Endodermal cell (in vitro differentiated cells): Measurements from ENCODE around the gene WNT9B. TPM values are rescaled to one million over a fixed set of nuclear protein-coding genes. Genes with fewer than 3 reads are reported as not detected.
A peak's percentile ranks its signal among the peaks of the same experiment; 100 is the strongest.
"Not testable (repeated sequence)": the region's sequence is repeated elsewhere in the genome, so short reads cannot be mapped to it uniquely, and the experiment has no call there.

Experiments used
- DNase-seq: peaks from one replicate; pipeline ENCODE4 v3.0.0-alpha.2; 2017
- H3K27ac ChIP-seq: 2 replicates; pipeline ENCODE4 v1.5.1; 2013; ENCODE audit warnings: mild to moderate bottlenecking, low read depth, low read length, moderate library complexity
- H3K27me3 ChIP-seq: 2 replicates; pipeline ENCODE4 v1.6.1; 2013; ENCODE audit warnings: mild to moderate bottlenecking, low read length, moderate library complexity; ENCODE audit not compliant: insufficient read depth, control insufficient read depth, poor library complexity, severe bottlenecking
- H3K36me3 ChIP-seq: 2 replicates; pipeline ENCODE4 v1.7.0; 2013; ENCODE audit warnings: mild to moderate bottlenecking, low read length, moderate library complexity; ENCODE audit not compliant: control insufficient read depth, insufficient read depth
- H3K4me1 ChIP-seq: one replicate; pipeline ENCODE4 v1.7.0; 2013; ENCODE audit warnings: low read length; ENCODE audit not compliant: control insufficient read depth, insufficient read depth
- H3K4me3 ChIP-seq: 2 replicates; pipeline ENCODE4 v1.5.1; 2013; ENCODE audit warnings: mild to moderate bottlenecking, low read length, moderate library complexity
- H3K9ac ChIP-seq: 2 replicates; pipeline ENCODE4 v1.6.1; 2013; ENCODE audit warnings: mild to moderate bottlenecking, low read length, moderate library complexity; ENCODE audit not compliant: poor library complexity, severe bottlenecking; ENCODE audit errors: extremely low read depth
- H3K9me3 ChIP-seq: 2 replicates; pipeline ENCODE4 v1.6.1; 2013; ENCODE audit warnings: mild to moderate bottlenecking, low read length, moderate library complexity; ENCODE audit not compliant: control insufficient read depth
- H3K27ac Mint-ChIP-seq: 2 replicates; pipeline ENCODE4 v1.8.0; 2020; ENCODE audit warnings: mixed read lengths
- H3K27me3 Mint-ChIP-seq: 2 replicates; pipeline ENCODE4 v1.8.0; 2021; ENCODE audit warnings: mild to moderate bottlenecking, mixed read lengths; ENCODE audit not compliant: insufficient read depth
- H3K36me3 Mint-ChIP-seq: 2 replicates; pipeline ENCODE4 v1.8.0; 2020; ENCODE audit warnings: low read depth, mixed read lengths
- H3K4me1 Mint-ChIP-seq: 2 replicates; pipeline ENCODE4 v1.8.0; 2020; ENCODE audit warnings: mixed read lengths
- H3K4me3 Mint-ChIP-seq: 2 replicates; pipeline ENCODE4 v1.8.0; 2020; ENCODE audit warnings: mild to moderate bottlenecking, moderate library complexity, mixed read lengths
- H3K9me3 Mint-ChIP-seq: 2 replicates; pipeline ENCODE4 v1.8.0; 2020; ENCODE audit warnings: mild to moderate bottlenecking, mixed read lengths
- CTCF ChIP-seq: fragments of 200-600 bp; sonication (generic); conservative IDR thresholded peaks from 2 replicates; pipeline ENCODE4 v1.5.0; 2021; ENCODE audit warnings: antibody characterized with exemption, mild to moderate bottlenecking
- WGBS, 2 experiments: methylation state at CpG; one replicate each; pipeline versions ENCODE4 v1.1.5 to v1.1.7; 2013; ENCODE audit warnings: missing lambda C conversion rate in 2 of 2, mixed read lengths in 1 of 2; ENCODE audit not compliant: insufficient coverage in 1 of 2, insufficient read length in 1 of 2; 5-methylcytosine and 5-hydroxymethylcytosine counted together
- total RNA-seq, 2 donors: library from RNA; stranded (reverse); fragmentation: NEBNext Ultra II Directional in 1 of 2; extraction: Animal tissue kit (Norgen Biotek cat#: 25700) in 1 of 2; gene quantifications; 2 replicates in 1 of 2; 3 replicates in 1 of 2; pipeline ENCODE4 v1.2.1, GENCODE V29; 2021

The WNT9B gene
- total RNA-seq, 2 donors from 2014 or later: 0.33 TPM; not detected in 1

- Mint-ChIP-seq H3K27me3 (peaks cover 19% of the 10 kb centered on the region), H3K9me3 (peaks cover 6% of the 10 kb centered on the region), H3K4me1 (peaks cover 27% of the 10 kb centered on the region)
These were observed 14.9 kb upstream of the WNT9B start for GRCh38 chr17:46836500-46836899.

GRCh38 chr17:46837521-46837920, 13.9 kb upstream of the WNT9B start:
- no peak overlapping the region for H3K27ac Mint-ChIP-seq

More at GRCh38 chr17:46836500-46836899, 14.9 kb upstream of the WNT9B start:
- no peaks in the 10 kb centered on the region for H3K9me3 ChIP-seq
- H3K27ac Mint-ChIP-seq: no peak overlapping the region
- peaks cover 15% of the 10 kb centered on the region for H3K4me1 ChIP-seq
- DNase-seq: peak; percentile 60
- TF ChIP-seq CTCF: no peak
- H3K36me3 Mint-ChIP-seq: no peaks in the 10 kb centered on the region
- H3K9ac ChIP-seq: no peak overlapping the region
- no peak overlapping the region for H3K4me3 ChIP-seq
- no peaks in the 10 kb centered on the region for H3K36me3 ChIP-seq
- H3K27ac ChIP-seq: no peak overlapping the region
- no peak overlapping the region for H3K4me3 Mint-ChIP-seq
- peaks cover 13% of the 10 kb centered on the region for H3K27me3 ChIP-seq
- 90% methylated on average over 2 of the region's 2 CpGs for WGBS, 2 experiments

GRCh38 chr17:46839211-46839610, 12.2 kb upstream of the WNT9B start:
- Mint-ChIP-seq H3K4me1 (peaks cover 6% of the 10 kb centered on the region), H3K27me3 (peaks cover 30% of the 10 kb centered on the region), H3K4me3 (no peak overlapping the region), H3K27ac (no peak overlapping the region), H3K9me3 (peaks cover 17% of the 10 kb centered on the region), H3K36me3 (peaks cover 2% of the 10 kb centered on the region)
- peaks cover 11% of the 10 kb centered on the region for H3K9me3 ChIP-seq
- WGBS, 2 experiments: 95 to 100% methylated on average over 1 to 5 of the region's 5 CpGs
- DNase-seq: no peak
- no peak overlapping the region for H3K9ac ChIP-seq
- no peaks in the 10 kb centered on the region for H3K4me1 ChIP-seq
- H3K4me3 ChIP-seq: no peak overlapping the region
- no peak for TF ChIP-seq CTCF
- H3K36me3 ChIP-seq: no peaks in the 10 kb centered on the region
- H3K27me3 ChIP-seq: peaks cover 19% of the 10 kb centered on the region
- no peak overlapping the region for H3K27ac ChIP-seq

More at GRCh38 chr17:46837521-46837920, 13.9 kb upstream of the WNT9B start:
- Histone ChIP-seq H3K9me3 (peaks cover under 1% of the 10 kb centered on the region), H3K4me1 (peaks cover 7% of the 10 kb centered on the region), H3K27ac (no peak overlapping the region), H3K9ac (no peak overlapping the region), H3K4me3 (no peak overlapping the region), H3K36me3 (no peaks in the 10 kb centered on the region), H3K27me3 (peaks cover 19% of the 10 kb centered on the region)
- no peak for TF ChIP-seq CTCF
- Mint-ChIP-seq H3K9me3 (peaks cover 6% of the 10 kb centered on the region), H3K36me3 (no peaks in the 10 kb centered on the region), H3K27me3 (peaks cover 28% of the 10 kb centered on the region), H3K4me1 (peaks cover 19% of the 10 kb centered on the region), H3K4me3 (no peak overlapping the region)
- DNase-seq: peak; percentile 47
- 82 to 90% methylated on average over 4 of the region's 4 CpGs for WGBS, 2 experiments

GRCh38 chr17:46840596-46840995, 10.8 kb upstream of the WNT9B start:
- not testable (repeated sequence) for H3K4me1 Mint-ChIP-seq, H3K36me3 Mint-ChIP-seq, H3K4me3 Mint-ChIP-seq, H3K9ac ChIP-seq, H3K36me3 ChIP-seq, DNase-seq, H3K4me3 ChIP-seq, H3K27ac ChIP-seq, H3K27ac Mint-ChIP-seq, H3K4me1 ChIP-seq
- peaks cover 17% of the 10 kb centered on the region for H3K9me3 Mint-ChIP-seq
- H3K27me3 Mint-ChIP-seq: peaks cover 30% of the 10 kb centered on the region
- H3K27me3 ChIP-seq: peaks cover 19% of the 10 kb centered on the region
- peaks cover 11% of the 10 kb centered on the region for H3K9me3 ChIP-seq
- 60 to 69% methylated on average over 1 to 2 of the region's 3 CpGs for WGBS, 2 experiments
